GM23338 (cell line): Measurements from ENCODE around the gene PDCD4.

ENCODE experiments used
- CREB1 ChIP-seq: fragments of 250-450 bp; sonication (Bioruptor Pico); IDR thresholded peaks from 2 replicates; pipeline ENCODE4 v1.5.0; 2020; ENCODE audit warnings: low read depth, mild to moderate bottlenecking, moderate library complexity
- EZH2 ChIP-seq: fragments of 200-600 bp; sonication (generic); IDR thresholded peaks from one replicate; pipeline ENCODE4 v1.8.0; 2017; ENCODE audit warnings: antibody characterized with exemption, mild to moderate bottlenecking, low read depth; ENCODE audit not compliant: unreplicated experiment
- EZH2phosphoT487 ChIP-seq: fragments of 200-600 bp; sonication (generic); IDR thresholded peaks from one replicate; pipeline ENCODE4 v1.8.1; 2018; ENCODE audit warnings: antibody characterized with exemption; ENCODE audit not compliant: unreplicated experiment
- JUNB ChIP-seq: IDR thresholded peaks from one replicate; pipeline ENCODE4 v1.6.1; 2016; ENCODE audit warnings: antibody characterized with exemption; ENCODE audit not compliant: unreplicated experiment
- POLR2AphosphoS5 ChIP-seq: IDR thresholded peaks from 2 replicates; pipeline ENCODE4 v1.6.1; 2016; ENCODE audit warnings: antibody characterized with exemption, low read depth
- STAT1 ChIP-seq: IDR thresholded peaks from one replicate; pipeline ENCODE4 v1.6.1; 2016; ENCODE audit warnings: antibody characterized with exemption; ENCODE audit not compliant: unreplicated experiment
- ZNF114 ChIP-seq: fragments of 250-450 bp; sonication (Bioruptor Pico); IDR thresholded peaks from 2 replicates; pipeline ENCODE4 v1.5.0; 2020; ENCODE audit warnings: mild to moderate bottlenecking, moderate library complexity
- TF ChIP-seq, protein P1 (sequence below), 2 experiments: fragments of 200-600 bp in 1 of 2; sonication (generic) in 1 of 2; conservative IDR thresholded peaks; 2 replicates each; pipeline versions ENCODE4 v1.5.1 to v1.6.1; 2016 to 2017; ENCODE audit warnings: antibody characterized with exemption in 2 of 2, low read depth in 2 of 2, mild to moderate bottlenecking in 2 of 2, moderate library complexity in 1 of 2
- TF ChIP-seq, protein P2 (sequence below): IDR thresholded peaks from one replicate; pipeline ENCODE4 v1.6.1; 2018; ENCODE audit warnings: antibody characterized with exemption; ENCODE audit not compliant: unreplicated experiment
- TF ChIP-seq, protein P3 (sequence below): IDR thresholded peaks from 2 replicates; pipeline ENCODE4 v1.6.1; 2016; ENCODE audit warnings: antibody characterized with exemption

DNA sequence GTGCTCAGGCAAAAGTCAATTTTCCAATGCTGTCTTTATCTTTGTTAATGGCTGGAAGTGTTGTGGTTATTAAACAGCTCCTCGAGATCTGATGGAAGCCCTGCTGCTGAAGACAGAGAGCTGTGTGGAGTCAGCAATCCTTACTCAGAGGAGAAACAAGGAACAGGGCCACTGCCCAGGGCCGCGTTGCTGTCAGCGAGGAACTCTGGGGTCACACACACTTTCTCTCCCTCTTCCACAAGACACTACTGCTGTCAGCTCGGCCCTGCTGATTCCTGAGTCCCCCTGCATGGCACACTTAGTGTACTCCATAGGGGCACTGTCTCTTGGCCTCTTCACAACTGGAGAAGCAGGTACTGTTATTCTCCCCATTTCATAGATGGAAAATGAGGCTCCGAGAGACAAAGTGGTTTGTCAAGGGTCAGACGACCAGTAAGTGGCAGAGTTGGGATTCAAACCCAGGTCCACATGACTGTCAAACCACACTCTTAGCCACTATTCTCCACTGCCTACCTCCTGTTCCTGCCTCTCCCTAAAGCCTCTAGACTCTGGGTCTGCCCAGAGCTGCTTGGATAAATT lies 29.3 kb upstream of the PDCD4 start:
- TF ChIP-seq CREB1 (CRISPR knock-in tag) (no peak), EZH2 (no peak), JUNB (no peak), EZH2phosphoT487 (no peak), ZNF114 (CRISPR knock-in tag) (no peak), STAT1 (no peak), POLR2AphosphoS5 (no peak)
- TF ChIP-seq, protein P1, sequence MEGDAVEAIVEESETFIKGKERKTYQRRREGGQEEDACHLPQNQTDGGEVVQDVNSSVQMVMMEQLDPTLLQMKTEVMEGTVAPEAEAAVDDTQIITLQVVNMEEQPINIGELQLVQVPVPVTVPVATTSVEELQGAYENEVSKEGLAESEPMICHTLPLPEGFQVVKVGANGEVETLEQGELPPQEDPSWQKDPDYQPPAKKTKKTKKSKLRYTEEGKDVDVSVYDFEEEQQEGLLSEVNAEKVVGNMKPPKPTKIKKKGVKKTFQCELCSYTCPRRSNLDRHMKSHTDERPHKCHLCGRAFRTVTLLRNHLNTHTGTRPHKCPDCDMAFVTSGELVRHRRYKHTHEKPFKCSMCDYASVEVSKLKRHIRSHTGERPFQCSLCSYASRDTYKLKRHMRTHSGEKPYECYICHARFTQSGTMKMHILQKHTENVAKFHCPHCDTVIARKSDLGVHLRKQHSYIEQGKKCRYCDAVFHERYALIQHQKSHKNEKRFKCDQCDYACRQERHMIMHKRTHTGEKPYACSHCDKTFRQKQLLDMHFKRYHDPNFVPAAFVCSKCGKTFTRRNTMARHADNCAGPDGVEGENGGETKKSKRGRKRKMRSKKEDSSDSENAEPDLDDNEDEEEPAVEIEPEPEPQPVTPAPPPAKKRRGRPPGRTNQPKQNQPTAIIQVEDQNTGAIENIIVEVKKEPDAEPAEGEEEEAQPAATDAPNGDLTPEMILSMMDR (conservative IDR thresholded peaks at IDR 0.05; ENCODE audit: low read depth in 2 of 2) = no peak
- TF ChIP-seq, protein P2, sequence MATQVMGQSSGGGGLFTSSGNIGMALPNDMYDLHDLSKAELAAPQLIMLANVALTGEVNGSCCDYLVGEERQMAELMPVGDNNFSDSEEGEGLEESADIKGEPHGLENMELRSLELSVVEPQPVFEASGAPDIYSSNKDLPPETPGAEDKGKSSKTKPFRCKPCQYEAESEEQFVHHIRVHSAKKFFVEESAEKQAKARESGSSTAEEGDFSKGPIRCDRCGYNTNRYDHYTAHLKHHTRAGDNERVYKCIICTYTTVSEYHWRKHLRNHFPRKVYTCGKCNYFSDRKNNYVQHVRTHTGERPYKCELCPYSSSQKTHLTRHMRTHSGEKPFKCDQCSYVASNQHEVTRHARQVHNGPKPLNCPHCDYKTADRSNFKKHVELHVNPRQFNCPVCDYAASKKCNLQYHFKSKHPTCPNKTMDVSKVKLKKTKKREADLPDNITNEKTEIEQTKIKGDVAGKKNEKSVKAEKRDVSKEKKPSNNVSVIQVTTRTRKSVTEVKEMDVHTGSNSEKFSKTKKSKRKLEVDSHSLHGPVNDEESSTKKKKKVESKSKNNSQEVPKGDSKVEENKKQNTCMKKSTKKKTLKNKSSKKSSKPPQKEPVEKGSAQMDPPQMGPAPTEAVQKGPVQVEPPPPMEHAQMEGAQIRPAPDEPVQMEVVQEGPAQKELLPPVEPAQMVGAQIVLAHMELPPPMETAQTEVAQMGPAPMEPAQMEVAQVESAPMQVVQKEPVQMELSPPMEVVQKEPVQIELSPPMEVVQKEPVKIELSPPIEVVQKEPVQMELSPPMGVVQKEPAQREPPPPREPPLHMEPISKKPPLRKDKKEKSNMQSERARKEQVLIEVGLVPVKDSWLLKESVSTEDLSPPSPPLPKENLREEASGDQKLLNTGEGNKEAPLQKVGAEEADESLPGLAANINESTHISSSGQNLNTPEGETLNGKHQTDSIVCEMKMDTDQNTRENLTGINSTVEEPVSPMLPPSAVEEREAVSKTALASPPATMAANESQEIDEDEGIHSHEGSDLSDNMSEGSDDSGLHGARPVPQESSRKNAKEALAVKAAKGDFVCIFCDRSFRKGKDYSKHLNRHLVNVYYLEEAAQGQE = no peak
- TF ChIP-seq, protein P3, sequence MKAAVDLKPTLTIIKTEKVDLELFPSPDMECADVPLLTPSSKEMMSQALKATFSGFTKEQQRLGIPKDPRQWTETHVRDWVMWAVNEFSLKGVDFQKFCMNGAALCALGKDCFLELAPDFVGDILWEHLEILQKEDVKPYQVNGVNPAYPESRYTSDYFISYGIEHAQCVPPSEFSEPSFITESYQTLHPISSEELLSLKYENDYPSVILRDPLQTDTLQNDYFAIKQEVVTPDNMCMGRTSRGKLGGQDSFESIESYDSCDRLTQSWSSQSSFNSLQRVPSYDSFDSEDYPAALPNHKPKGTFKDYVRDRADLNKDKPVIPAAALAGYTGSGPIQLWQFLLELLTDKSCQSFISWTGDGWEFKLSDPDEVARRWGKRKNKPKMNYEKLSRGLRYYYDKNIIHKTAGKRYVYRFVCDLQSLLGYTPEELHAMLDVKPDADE = no peak
